GM12874 (cell line): Measurements from ENCODE around the gene PRKN.

Experiments used
- CTCF ChIP-seq: IDR thresholded peaks from 2 replicates; pipeline ENCODE4 v1.5.1; 2011; ENCODE audit warnings: low read depth, mild to moderate bottlenecking, control low read depth, low read length, moderate library complexity; ENCODE audit not compliant: insufficient read depth

The PRKN gene

GRCh38 chr6:161622779-161623178 is 1104.8 kb downstream of the PRKN start:
- TF ChIP-seq CTCF: no peak

- no peak for TF ChIP-seq CTCF
Measured at GRCh38 chr6:161618831-161619454, 1108.6 kb downstream of the PRKN start.

GRCh38 chr6:161613711-161614110 is 1113.9 kb downstream of the PRKN start:
- TF ChIP-seq CTCF: no peak

- no peak for TF ChIP-seq CTCF
Measured at GRCh38 chr6:161608771-161609170, 1118.8 kb downstream of the PRKN start.

GRCh38 chr6:161607696-161608297 is 1119.8 kb downstream of the PRKN start:
- no peak for TF ChIP-seq CTCF

GRCh38 chr6:161602359-161602758 is 1125.2 kb downstream of the PRKN start:
- no peak for TF ChIP-seq CTCF

- no peak for TF ChIP-seq CTCF
Measured at GRCh38 chr6:161598896-161599295, 1128.7 kb downstream of the PRKN start.
